Uterus (tissue), 2 donors: ENCODE results near the gene IRF9.

Experiments used
- POLR2A ChIP-seq, 2 donors: fragments of 450-650 bp; IDR thresholded peaks; one replicate each; pipeline ENCODE4 v1.6.1; 2016; ENCODE audit warnings: antibody characterized with exemption in 2 of 2, mild to moderate bottlenecking in 1 of 2, moderate library complexity in 1 of 2
- TF ChIP-seq, protein P1 (sequence below), 4 experiments: fragments of 200-600 bp in 2 of 4; fragments of 450-650 bp in 2 of 4; sonication (generic) in 2 of 4; IDR thresholded peaks; one replicate each; pipeline ENCODE4 v1.5.1; 2016 to 2019; ENCODE audit warnings: antibody characterized with exemption in 4 of 4, mild to moderate bottlenecking in 2 of 4, moderate library complexity in 1 of 4

DNA sequence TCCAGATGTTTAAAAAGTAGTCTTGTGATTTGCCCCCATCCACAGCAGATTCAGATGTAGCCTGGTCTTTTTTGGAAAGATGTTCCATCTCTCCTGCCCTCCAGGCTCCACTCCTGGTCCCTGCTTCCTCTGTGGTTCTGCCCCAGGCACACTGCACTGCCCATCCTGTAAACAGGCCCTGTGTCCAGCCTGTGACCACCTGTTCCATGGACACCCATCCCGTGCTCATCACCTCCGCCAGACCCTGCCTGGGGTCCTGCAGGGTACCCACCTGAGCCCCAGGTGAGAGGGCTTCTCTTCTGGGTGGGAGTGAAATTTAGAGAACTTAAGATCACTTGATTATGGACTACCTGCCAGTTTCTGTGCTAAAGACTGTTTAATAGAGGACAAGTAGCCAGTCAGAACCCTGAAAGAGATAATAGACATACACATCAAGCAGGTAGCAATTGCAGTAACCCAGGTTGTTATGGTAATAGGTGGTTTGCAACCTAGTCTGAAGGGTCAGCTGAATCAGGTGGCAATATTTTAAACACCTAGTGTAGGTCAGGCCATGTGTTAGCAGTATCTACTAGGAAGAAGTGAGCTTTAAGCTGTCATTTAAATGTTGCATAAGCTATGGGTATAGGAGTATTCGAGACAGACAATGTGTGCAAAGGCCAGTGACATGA lies 11.6 kb upstream of the IRF9 start:
- TF ChIP-seq, protein P1, sequence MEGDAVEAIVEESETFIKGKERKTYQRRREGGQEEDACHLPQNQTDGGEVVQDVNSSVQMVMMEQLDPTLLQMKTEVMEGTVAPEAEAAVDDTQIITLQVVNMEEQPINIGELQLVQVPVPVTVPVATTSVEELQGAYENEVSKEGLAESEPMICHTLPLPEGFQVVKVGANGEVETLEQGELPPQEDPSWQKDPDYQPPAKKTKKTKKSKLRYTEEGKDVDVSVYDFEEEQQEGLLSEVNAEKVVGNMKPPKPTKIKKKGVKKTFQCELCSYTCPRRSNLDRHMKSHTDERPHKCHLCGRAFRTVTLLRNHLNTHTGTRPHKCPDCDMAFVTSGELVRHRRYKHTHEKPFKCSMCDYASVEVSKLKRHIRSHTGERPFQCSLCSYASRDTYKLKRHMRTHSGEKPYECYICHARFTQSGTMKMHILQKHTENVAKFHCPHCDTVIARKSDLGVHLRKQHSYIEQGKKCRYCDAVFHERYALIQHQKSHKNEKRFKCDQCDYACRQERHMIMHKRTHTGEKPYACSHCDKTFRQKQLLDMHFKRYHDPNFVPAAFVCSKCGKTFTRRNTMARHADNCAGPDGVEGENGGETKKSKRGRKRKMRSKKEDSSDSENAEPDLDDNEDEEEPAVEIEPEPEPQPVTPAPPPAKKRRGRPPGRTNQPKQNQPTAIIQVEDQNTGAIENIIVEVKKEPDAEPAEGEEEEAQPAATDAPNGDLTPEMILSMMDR (IDR thresholded peaks at IDR 0.05): no peak
- TF ChIP-seq POLR2A (IDR thresholded peaks at IDR 0.05): no peak
